Measurements from ENCODE around the gene TRPV4. TPM values are rescaled to one million over a fixed set of nuclear protein-coding genes. Genes with fewer than 3 reads are reported as not detected.

TRPV4 gene
- total RNA-seq, 6 donors from 2014 or later, result 2.2 to 9.7 (median 5.4) TPM

GRCh38 chr12:109815757-109816617 lies 17.2 kb downstream of the TRPV4 start:
- H3K4me3 ChIP-seq, result no peak overlapping the region
- DNase-seq, result no peak
- no peaks in the 10 kb centered on the region for H3K36me3 ChIP-seq
- no peaks in the 10 kb centered on the region for H3K4me1 ChIP-seq
- no peaks in the 10 kb centered on the region for H3K27me3 ChIP-seq
- H3K9me3 ChIP-seq, result no peaks in the 10 kb centered on the region
- 77 to 79% methylated on average over 10 of the region's 10 CpGs for WGBS, 2 donors
- no peak for TF ChIP-seq POLR2A (IDR thresholded peaks at IDR 0.05)
- no peak for TF ChIP-seq CTCF (IDR thresholded peaks at IDR 0.05)
- TF ChIP-seq POLR2AphosphoS5 (IDR thresholded peaks at IDR 0.05), result no peak
- no peak for TF ChIP-seq EP300 (IDR thresholded peaks at IDR 0.05)
- ATAC-seq (ENCODE audit: low FRiP score in 2 of 2), result no peak
- no peak overlapping the region for H3K27ac ChIP-seq

GRCh38 chr12:109815225-109815624 lies 18.0 kb downstream of the TRPV4 start:
- no peak overlapping the region for H3K27ac ChIP-seq
- 80% methylated on average over 1 to 4 of the region's 4 CpGs for WGBS, 2 donors
- H3K36me3 ChIP-seq, result no peaks in the 10 kb centered on the region
- no peaks in the 10 kb centered on the region for H3K27me3 ChIP-seq
- no peak for TF ChIP-seq EP300 (IDR thresholded peaks at IDR 0.05)
- TF ChIP-seq POLR2A (IDR thresholded peaks at IDR 0.05), result no peak
- TF ChIP-seq POLR2AphosphoS5 (IDR thresholded peaks at IDR 0.05), result no peak
- TF ChIP-seq CTCF (IDR thresholded peaks at IDR 0.05), result no peak
- DNase-seq, result no peak
- no peaks in the 10 kb centered on the region for H3K4me1 ChIP-seq
- H3K4me3 ChIP-seq, result no peak overlapping the region
- no peak for ATAC-seq (ENCODE audit: low FRiP score in 2 of 2)
- no peaks in the 10 kb centered on the region for H3K9me3 ChIP-seq

DNA sequence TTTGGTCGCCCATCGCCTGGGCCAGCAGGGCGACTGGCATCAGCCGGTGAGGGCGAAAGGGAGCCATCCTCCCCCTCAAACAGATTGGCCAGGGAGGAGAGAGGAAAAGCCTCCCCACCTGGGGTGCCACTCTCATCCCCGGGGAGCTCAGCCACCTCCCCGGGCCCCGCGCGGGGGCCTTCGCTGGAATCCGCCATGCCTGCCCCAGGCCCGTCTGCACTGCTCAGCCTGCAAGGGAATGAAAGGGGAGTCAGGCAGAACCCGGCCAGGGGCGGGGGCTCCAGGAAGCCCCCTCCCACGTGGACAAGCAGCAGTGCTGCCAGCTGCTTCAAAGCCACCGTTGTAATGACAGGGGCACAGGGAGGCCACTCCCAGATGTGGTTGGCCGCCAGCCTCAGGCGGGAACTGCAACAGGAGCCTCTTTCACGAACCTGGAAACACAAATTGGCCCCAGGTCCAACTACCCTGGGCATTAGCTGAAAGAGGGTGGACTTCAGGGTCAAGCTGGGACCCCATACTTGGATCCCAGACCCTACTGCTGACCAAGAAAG lies 18.5 kb downstream of the TRPV4 start:
- Histone ChIP-seq H3K9me3 (no peaks in the 10 kb centered on the region), H3K4me1 (no peaks in the 10 kb centered on the region), H3K36me3 (no peaks in the 10 kb centered on the region), H3K27me3 (no peaks in the 10 kb centered on the region), H3K4me3 (no peak overlapping the region), H3K27ac (no peak overlapping the region)
- TF ChIP-seq CTCF (IDR thresholded peaks at IDR 0.05), result no peak
- no peak for TF ChIP-seq EP300 (IDR thresholded peaks at IDR 0.05)
- TF ChIP-seq POLR2A (IDR thresholded peaks at IDR 0.05), result no peak
- DNase-seq (no peak), ATAC-seq (ENCODE audit: low FRiP score in 2 of 2) (no peak)
- 78% methylated on average over 20 of the region's 20 CpGs; no CpG with 5 or more reads in 1 of the 2 donors for WGBS, 2 donors

DNA sequence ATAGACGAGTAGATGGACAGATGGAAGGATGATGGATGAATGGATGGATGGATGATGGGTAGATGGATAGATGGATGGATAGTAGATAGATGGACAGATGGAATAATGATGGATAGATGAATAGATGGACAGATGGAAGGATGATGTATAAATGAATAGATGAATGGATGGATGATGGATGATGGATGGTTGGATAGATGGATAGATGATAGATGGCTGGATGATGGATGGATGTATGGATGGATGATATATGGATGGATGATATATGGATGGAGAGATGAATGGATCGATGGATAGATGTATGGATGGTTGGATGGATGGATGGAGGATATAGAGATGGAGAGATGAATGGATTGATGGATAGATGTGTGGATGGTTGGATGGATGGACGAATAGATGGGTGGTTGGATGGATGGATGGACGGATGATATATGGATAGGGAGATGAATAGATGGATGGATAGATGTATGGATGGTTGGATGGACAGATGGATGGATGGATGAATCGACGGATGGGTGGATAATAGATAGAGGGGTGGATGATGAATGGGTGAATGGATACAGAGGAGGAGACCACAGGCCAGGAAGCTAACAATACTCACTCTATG lies 19.3 kb downstream of the TRPV4 start:
- ATAC-seq (ENCODE audit: low FRiP score in 2 of 2), result no peak
- WGBS, 2 donors, result 85 to 90% methylated on average over 6 of the region's 6 CpGs
- no peak overlapping the region for H3K27ac ChIP-seq

More for the DNA sequence above, 19.3 kb downstream of the TRPV4 start:
- TF ChIP-seq POLR2AphosphoS5 (IDR thresholded peaks at IDR 0.05), result no peak
- no peak for TF ChIP-seq POLR2A (IDR thresholded peaks at IDR 0.05)
- no peak for TF ChIP-seq CTCF (IDR thresholded peaks at IDR 0.05)
- TF ChIP-seq EP300 (IDR thresholded peaks at IDR 0.05), result no peak
- Histone ChIP-seq H3K4me1 (no peaks in the 10 kb centered on the region), H3K36me3 (no peaks in the 10 kb centered on the region), H3K4me3 (no peak overlapping the region), H3K27me3 (no peaks in the 10 kb centered on the region), H3K9me3 (no peaks in the 10 kb centered on the region)
- DNase-seq, result no peak
